Keratinocyte (primary cell): ENCODE results near the gene WBP2NL.

ENCODE experiments used
- CTCF ChIP-seq, 3 experiments: IDR thresholded peaks in 1 of 3; conservative IDR thresholded peaks in 1 of 3; optimal IDR thresholded peaks in 1 of 3; 2 replicates in 2 of 3; 3 replicates in 1 of 3; pipeline versions ENCODE3 to v1.5.1; 2011; ENCODE audit warnings: low read length in 3 of 3, mild to moderate bottlenecking in 3 of 3, moderate library complexity in 2 of 3, control low read depth in 1 of 3, inconsistent platforms in 1 of 3; ENCODE audit not compliant: insufficient read depth in 2 of 3; ENCODE audit errors: extremely low read depth in 1 of 3
- EZH2 ChIP-seq: IDR thresholded peaks from one replicate; pipeline ENCODE4 v1.6.1; 2012; ENCODE audit warnings: inconsistent platforms, mild to moderate bottlenecking, low read length, moderate library complexity

GRCh38 chr22:42033263-42034181 is 34.9 kb downstream of the WBP2NL start:
- TF ChIP-seq CTCF (optimal IDR thresholded peaks at IDR 0.05 in 1 of 3, IDR thresholded peaks at IDR 0.05 in 1 of 3, conservative IDR thresholded peaks at IDR 0.05 in 1 of 3; ENCODE audit: extremely low read depth in 1 of 3, insufficient read depth in 2 of 3, low read length in 3 of 3), result no peak
- TF ChIP-seq EZH2, result no peak
